HG02642 (cell line): Measurements from ENCODE around the gene TMCC3.
A peak's percentile ranks its signal among the peaks of the same experiment; 100 is the strongest.

Source experiments
- ATAC-seq: cut with Tn5 transposase; IDR thresholded peaks from one replicate; pipeline ENCODE4 v1.9.1; 2021; ENCODE audit warnings: mild to moderate bottlenecking; ENCODE audit not compliant: unreplicated experiment, poor library complexity

TMCC3 gene

DNA sequence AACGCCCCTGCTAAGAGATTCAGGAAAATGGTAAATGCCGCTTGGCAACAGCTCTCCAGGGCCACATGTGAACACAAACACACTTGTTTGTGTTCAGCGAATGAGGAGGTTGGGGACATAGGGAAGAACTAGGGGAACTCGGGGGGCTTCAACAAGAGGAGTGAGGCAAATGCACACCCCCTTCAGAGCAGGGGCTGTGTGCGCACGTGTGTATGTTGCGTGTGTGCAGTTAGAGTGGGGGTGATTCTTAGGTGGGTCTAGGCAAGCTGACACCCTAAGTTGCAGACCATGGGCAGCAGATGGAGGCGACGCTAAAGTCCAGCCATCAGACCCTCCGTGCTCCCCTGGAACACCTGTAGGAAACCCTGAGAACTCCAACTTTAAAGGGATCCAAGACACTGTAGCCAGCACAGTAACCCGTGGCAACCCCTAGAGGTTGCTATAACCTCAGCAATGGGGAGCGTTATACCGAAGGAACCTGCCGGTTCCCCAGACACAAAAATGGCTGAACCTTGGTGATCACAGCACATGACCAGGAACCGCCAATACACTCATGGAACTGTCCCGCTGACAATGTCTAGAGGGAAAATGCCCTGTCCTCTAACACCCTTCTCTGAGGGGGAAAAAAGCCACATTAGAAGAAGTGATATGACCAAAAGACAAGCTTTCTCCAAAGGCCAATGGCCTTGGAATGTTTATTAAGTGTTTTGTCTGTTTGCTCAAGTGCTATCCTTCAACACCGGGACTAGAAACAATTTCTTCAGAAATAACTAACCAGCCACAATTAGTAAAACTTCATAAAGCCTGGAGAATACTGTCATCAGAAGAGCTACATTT is 104.2 kb downstream of the TMCC3 start:
- peak; percentile 79 for ATAC-seq

DNA sequence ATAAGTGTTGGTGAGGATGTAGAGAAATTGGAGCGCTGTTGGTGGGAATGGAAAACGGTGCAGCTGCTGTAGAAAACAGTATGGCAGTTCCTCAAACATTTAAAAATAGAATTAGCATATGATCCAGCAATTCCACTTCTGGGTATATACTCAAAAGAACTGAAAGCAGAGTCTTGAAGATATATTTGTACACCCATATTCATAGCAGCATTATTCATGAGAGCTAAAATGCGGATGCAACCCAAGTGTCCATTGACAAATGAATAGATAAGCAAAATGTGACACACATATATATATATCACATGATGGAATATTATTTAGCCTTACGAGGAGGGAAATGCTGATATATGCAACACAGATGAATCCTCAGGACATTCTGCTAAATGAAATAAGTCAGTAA is 106.0 kb downstream of the TMCC3 start:
- no peak for ATAC-seq

DNA sequence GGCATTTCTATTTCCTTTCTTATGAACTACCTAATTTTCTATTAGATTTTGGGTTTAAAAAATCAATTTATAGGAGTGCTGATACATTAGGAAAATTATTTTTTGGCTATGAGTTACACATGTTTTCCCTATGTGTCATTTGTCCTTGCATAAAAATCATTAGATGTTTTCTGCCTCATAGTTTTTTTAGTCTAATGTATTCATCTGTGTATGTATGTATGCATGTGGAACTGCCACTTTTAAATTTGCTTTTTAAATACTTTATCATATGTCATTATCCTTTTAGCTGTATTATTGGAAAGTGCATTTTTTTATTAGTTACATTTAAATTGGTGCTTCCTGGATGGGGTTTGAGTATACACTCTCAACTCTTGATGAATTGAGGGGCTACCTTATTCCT is 112.0 kb downstream of the TMCC3 start:
- ATAC-seq = no peak

DNA sequence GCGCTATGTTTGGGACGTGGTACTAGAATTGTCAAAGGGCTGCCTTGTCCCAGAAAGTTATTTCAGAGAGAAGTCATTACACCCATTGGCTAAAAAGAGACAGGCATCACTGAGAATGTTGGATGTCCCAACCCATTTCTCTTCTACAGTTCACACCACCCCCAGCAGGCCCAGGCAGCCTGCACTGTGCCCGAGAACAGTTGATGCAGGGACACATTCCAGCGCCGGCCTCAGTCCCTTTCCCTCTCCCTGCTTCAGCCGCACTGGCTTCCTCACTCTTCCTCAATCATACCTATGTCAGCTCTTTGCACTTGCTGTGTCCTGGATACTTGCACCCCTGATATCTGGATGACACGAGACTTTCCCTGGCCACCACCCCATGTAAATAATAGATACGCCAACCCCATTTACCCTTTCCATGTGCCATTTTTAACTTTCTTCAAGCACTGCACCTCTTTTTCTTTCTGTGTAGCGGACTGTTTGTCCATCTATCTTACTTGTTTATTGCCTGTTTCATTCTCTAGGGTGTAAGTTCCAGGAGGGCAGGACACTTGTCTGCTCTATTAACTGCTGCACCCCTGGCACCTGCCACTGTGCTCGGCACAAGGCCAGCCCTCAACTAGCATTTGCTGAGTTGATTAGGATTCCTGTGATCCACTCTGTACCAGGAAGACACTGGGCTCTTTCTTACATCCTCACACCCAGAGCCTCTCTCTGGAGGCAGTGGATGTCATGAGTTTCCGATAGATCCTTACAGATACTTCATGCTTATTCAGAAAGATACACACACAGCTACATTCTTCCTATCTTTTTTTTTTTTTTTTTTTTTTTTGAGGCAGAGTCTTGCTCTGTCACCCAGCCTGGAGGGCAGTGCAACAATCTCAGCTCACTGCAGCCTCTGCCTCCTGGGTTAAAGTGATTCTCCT is 114.1 kb downstream of the TMCC3 start:
- ATAC-seq = no peak

DNA sequence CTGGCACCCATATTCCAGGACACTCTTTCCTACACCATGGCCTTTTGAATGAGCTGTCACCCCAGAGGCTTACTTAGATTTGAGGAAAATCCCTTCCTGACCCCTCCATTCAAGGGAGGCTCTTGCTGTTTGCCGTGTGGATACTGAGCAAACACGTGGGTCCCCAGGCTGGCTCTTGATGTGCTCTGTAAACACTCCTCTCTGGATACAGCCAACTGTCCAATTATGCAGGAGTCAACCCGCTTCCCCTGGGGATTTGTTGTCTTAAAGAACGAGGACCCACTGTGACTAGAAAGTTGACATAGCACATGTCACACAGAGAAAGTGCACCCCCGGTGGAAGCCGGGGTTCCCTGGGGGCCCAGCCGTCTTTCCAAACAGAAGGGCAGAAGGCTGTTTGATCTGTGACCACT is 114.8 kb downstream of the TMCC3 start:
- ATAC-seq = no peak

DNA sequence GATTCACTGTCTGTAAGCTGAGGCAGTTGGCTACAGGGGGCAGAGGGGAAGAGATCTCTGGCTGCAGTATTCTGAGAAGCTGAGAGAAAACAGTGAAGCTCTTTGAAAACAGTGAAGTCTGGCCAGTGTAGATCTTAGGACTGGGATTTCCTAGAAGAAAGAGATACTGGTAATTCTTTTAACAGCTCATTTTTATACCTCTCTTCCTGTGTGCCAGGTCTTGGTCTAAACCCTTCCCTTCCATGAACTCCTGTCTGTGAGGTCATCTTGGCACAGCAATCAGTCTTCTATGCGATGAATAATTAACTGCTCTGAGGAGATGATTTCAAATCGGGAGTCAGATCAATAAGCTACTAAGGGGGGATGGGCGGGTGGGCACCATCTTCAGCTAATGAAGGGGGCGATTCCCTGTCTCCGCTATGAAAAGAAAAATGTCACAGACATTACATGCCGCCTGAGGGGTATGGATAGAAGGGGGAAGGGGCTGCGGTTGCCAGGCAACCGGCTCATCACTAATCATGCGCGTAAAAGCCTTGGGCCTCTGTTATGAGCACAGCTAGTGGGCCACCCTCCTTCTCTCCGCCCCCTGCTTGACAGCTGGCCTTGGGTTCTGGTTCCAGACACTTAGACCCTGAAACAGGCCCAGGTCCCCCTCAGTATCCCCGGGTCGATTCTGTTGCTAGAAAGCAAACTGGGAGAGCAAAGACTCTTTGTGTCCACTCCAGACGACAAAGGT is 115.4 kb downstream of the TMCC3 start:
- ATAC-seq = no peak

DNA sequence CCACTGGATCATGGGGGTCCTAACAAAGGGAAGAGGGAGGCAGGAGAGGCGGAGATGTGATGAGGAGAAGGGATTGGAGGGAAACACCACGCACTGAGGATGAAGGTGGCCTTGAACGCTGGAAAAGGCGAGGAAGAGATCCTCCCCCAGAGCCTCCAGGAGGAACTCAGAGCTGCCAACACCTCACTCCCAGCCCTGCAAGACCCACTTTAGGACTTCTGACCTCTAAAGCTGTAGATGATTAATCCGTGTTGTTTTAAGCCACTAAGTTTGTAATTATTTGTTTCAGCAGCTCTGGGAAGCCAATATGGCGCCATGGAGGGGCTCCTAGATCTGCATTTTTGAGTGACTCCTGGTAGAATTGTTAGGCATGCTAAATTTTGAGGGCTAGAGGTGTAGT is 116.1 kb downstream of the TMCC3 start:
- no peak for ATAC-seq

DNA sequence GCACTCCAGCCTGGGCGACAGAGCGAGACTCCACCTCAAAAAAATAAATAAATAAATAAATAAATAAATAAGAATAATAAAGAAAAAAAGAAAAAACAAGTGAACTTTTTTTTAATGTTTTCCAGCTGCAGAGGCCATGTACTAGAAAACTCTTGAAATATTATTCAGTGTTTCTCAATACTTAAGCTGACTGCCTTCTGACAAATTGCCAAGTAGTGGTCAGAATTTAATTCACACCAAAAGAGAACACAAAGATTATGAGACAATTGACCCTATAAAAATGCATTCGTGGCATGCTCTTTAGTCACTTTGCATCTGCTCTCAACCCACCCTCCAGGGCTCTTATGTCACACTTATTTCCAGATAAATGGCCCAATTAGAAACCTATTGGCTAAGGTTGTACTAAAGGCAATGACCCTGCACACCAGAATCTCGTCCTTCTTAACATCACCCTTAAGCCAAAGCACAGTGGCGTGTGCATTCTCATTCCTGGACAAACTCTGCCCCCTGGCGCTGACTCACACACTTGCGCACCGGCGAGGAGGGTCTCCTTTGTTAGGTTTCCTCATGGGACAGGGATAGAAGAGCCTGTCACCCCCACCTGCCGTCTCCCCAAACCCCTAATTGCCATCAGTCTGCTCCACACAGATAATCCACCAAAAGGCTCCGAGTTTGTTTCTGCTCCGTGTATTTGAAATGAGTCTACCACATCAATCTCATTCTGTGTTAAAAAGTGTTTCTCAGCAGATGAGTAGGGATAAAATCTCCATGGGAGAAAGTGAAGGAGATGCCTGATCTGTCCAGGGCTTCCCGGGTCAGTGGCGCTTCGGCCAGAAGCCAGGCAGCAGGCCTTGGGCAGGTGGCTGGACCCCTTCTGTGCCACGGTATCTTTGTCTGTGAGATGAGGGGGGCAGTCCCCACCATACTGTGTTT is 117.6 kb downstream of the TMCC3 start:
- peak; percentile 74 for ATAC-seq

DNA sequence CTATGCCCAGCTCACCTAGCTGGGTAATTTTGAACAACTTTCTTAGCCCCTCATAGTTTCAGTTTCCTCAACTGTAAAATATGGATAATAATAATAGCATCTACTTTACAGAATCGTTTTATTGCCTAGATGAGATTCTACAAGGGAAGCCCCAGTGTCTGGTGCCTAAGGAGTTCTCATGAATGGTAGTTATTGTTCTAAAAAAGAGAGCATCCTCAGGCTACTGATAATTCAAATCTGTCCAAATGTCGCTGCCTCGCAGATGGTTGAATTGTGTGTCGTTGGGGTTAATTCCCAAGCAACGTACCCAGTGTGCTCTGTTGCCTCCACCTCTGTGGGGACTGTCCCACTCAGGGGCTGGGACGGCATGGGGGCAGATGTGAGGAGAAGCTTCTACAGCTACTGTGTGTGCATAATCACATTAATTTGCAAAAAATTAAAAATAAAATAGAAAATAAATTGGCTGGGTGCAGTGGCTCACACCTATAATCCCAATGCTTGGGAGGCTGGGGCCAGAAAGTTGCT is 119.1 kb downstream of the TMCC3 start:
- no peak for ATAC-seq

DNA sequence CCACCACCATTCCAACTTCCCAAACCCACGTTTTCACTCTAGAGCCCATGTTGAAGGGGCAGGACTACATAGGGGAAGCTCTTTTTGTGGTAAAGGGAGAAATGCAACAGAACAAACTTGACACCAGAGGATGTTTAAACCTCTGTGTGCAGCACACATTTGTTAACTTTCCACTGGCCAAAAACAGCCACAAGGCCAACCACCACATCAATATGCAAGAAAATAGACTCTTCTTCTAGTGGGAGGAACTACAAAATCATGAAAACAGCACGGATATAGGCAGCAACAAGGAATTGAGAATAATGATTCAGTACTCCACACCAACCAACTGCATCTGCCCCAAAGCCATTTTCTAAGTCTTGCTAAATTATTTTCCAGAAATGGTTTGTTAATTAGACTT is 124.4 kb downstream of the TMCC3 start:
- ATAC-seq = no peak
